HG03457 (cell line): Measurements from ENCODE around the gene HDHD5.

ENCODE experiments used
- ATAC-seq: cut with Tn5 transposase; IDR thresholded peaks from one replicate; pipeline ENCODE4 v1.9.1; 2021; ENCODE audit warnings: moderate number of reproducible peaks; ENCODE audit not compliant: unreplicated experiment

HDHD5 gene

GRCh38 chr22:17158568-17159503 is at the start of gene HDHD5:
Gene HDHD5 (minus strand): TSS chr22:17159277. CDS start chr22:17159251, 26 bp downstream.
- peak; percentile 68 for ATAC-seq

- ATAC-seq = no peak
Measured at GRCh38 chr22:17205432-17205831, 46.4 kb upstream of the HDHD5 start.

GRCh38 chr22:17201285-17201945 is 42.3 kb upstream of the HDHD5 start:
- ATAC-seq = no peak

GRCh38 chr22:17199003-17199731 is 40.1 kb upstream of the HDHD5 start:
- no peak for ATAC-seq

- ATAC-seq = no peak
Measured at GRCh38 chr22:17198170-17199002, 39.3 kb upstream of the HDHD5 start.

- ATAC-seq = no peak
Measured at GRCh38 chr22:17194213-17194612, 35.1 kb upstream of the HDHD5 start.

- ATAC-seq = no peak
Measured at GRCh38 chr22:17192186-17192585, 33.1 kb upstream of the HDHD5 start.

- ATAC-seq = no peak
Measured at GRCh38 chr22:17191163-17191784, 32.2 kb upstream of the HDHD5 start.

- ATAC-seq = no peak
Measured at GRCh38 chr22:17190702-17191101, 31.6 kb upstream of the HDHD5 start.

- no peak for ATAC-seq
Measured at GRCh38 chr22:17176715-17177114, 17.6 kb upstream of the HDHD5 start.

- ATAC-seq = no peak
Measured at GRCh38 chr22:17172029-17172833, 13.2 kb upstream of the HDHD5 start.

- ATAC-seq = peak; percentile 81
Measured at GRCh38 chr22:17171153-17172028, 12.3 kb upstream of the HDHD5 start.

- ATAC-seq = no peak
Measured at GRCh38 chr22:17167486-17167885, 8.4 kb upstream of the HDHD5 start.

GRCh38 chr22:17164392-17165024 is 5.4 kb upstream of the HDHD5 start:
- ATAC-seq = no peak

- no peak for ATAC-seq
Measured at GRCh38 chr22:17162731-17163130, 3.7 kb upstream of the HDHD5 start.

GRCh38 chr22:17161991-17162390 is 2.9 kb upstream of the HDHD5 start:
- ATAC-seq = no peak

GRCh38 chr22:17159504-17159951 is 451 bp upstream of the HDHD5 start:
- no peak for ATAC-seq

GRCh38 chr22:17158176-17158567 is 905 bp downstream of the HDHD5 start:
- no peak for ATAC-seq
